Raji (cell line): Measurements from ENCODE around the gene STPG4.

Source experiments
- POLR2A ChIP-seq: IDR thresholded peaks from 2 replicates; pipeline ENCODE4 v1.6.1; 2011; ENCODE audit warnings: low read depth, low read length, control low read depth; ENCODE audit not compliant: insufficient read depth

STPG4 gene

DNA sequence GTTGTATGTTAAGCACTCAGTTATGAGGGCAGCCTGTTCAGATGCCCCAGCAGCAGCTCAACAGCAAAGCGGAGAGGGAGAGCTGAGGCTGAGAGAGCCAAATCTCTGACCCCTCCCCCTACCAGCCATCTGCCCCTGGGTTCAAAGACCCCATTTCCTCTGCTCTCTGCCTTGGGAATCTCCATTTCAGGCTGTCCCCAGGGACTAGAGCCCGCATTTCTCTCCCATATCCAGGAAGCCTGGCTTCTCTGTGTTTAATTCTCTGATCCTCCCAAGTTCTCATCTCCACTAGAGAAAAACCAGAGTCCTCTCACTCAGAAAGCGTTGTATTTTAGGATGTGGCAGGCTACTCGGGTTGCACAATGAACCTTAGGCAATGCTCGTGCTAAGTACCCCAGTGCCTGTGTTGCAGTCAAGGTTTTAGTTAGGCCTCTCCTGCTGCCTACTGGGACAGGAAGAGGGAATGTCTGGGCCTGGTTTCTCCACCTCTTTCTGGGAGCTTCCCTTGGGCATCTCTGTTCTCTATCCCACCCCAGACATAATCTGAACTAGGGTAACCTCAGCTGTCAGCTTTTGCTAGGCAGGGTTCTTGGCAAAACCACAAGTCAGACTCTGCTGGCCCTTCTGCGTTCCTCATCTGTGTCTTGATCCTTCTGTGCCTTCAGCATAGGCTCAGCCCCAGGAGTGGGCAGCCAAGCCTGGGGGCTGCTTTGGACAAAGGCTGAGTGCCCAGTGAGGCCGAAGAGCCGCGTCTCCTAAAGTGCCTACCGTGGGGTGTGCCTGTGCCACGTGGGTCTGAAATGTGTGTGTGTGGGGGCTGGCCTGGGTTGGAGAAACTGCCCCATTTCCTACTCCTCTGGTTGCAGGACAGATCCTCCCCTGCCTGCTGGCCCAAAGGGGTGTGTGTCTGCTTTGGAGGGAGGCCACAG, 96.8 kb downstream of the STPG4 start:
- TF ChIP-seq POLR2A, result no peak

- no peak for TF ChIP-seq POLR2A
Measured at GRCh38 chr2:47057687-47058002, 97.5 kb downstream of the STPG4 start.

DNA sequence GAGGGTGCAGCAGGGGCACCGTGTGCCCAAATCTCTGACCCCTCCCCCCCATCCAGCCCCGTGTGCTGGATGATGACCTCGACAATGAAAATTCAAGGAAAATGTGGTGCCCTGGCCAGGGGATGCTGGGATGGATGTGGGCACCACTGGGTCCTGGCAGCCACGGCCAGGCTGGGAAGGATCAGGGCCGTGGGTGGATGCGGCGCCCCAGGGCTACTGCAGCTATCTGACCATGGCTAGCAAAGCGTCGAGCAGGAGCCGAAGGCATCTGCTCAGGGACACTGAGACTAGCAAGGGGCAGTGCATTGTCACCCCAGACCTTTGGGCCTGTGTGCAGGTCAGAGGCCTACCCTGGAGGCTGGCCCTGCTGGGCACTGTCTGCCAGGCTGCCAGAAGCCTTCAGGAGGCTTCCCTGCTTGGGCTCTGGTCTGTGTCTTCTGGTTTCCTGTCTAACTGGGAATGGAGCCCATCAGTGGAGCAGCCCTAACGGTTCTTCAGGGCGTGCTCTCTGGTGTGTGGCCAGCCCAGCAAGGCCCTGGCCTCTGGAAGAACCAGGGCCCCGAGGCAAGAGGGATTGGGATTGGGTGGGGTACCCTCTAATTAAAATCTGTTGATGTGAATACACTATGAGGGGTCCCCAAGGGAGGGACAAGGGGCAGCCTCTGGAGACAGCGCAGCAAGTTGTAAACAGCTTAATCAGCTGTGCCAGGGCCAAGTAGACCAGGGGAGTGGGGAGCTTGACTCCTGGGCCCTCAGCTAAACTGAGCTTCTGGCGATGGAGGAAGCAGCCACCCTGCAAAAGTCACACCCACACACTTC, 98.0 kb downstream of the STPG4 start:
- no peak for TF ChIP-seq POLR2A

GRCh38 chr2:47056374-47056773, 98.7 kb downstream of the STPG4 start:
- no peak for TF ChIP-seq POLR2A

DNA sequence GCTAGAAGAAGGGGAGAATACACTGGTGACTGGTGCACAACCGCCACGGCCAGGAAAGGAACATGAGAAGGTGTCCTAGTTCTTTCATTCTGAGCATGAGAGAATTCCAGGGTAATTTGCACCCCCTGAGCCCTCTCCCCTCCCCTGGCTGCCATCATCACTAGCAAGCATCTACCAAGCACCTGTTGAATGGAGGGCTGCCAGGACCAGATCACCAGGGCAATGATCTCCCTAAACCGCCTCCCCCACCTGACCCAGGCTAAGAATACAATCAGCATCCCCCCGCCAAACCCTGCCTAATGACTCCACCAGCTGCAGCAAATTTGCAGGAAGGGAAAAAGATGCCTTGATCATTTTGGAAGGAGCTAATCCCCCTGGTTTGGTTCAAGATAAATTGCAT, 100.2 kb downstream of the STPG4 start:
- no peak for TF ChIP-seq POLR2A

DNA sequence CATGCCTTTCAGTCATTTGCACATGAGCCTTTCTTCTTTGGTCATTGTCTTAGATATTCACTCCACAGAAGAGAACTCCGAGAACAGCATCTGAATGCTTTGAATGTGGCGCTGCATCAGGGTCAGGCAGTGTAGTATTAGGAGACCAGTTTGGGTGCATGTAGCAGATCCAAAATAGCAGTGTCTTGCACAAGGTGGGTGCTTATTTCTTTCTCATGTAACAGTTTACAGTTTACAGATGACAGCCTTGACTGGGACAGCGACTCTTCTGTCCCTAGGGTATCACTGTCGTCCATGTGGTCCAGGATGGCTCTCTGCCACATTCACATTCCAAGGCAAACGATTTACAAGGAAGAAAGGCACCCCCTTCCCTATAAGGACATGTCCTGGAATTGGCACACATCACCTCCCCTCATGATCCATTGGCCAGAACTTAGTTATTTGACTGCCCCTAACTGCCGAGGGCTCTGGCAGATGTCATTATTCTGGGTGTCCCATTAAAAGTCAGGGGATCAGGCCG, 101.0 kb downstream of the STPG4 start:
- TF ChIP-seq POLR2A, result no peak

GRCh38 chr2:47052847-47053246, 102.3 kb downstream of the STPG4 start:
- no peak for TF ChIP-seq POLR2A

DNA sequence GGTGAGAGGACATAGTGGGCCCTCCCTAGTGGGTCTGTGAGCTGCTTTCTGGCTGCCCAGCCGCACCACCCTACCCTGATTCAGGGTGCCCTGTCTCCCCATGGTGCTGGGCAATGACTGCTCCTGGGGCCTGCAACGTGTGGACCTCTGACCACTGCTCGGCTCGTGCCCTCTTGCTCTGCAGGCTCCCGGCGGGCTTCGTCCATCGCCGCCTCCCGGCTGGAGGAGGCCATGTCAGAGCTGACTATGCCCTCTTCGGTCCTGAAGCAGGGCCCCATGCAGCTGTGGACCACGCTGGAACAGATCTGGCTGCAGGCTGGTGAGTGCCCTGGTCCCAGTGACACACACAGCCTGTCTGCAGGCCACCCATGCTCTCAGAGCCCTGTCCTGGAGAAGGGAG, 103.5 kb downstream of the STPG4 start:
- TF ChIP-seq POLR2A, result no peak

- no peak for TF ChIP-seq POLR2A
Measured at GRCh38 chr2:47050762-47051161, 104.3 kb downstream of the STPG4 start.

DNA sequence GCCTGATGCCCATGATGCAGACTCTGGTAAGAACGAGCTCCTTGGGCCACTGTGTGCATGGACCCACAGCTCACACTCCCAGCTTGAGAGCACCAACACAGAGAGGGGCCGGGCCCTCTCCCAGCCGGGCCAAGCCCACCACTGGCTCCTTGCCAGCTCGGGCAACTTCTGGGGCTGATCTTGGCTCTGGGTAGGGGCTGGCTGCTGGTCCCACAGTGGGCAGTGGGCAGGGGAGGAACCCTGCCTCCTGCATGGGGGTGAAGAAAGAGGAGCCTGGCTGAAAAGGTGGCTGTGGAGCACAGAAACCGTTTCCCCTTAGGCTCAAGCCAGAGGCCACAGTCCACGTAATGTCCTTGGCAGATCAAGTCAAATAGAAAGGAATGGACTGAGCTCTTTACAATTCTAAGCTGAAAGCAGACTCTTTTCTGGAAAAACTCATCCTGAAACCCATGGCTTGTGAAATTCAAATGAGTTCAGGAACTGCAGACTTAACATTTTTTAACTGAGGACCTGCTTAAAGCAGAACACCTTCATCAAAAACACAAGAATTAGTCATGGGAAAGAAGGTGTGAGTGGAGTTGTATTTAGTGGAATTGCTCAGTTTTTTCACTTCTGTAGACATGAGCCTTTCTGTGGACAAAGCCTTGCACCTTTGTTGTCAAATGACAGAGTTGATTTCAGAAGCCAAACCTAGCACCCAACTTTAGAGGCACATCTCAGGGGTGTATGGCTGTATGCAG, 104.9 kb downstream of the STPG4 start:
- TF ChIP-seq POLR2A, result no peak

- no peak for TF ChIP-seq POLR2A
Measured at GRCh38 chr2:47049502-47049901, 105.6 kb downstream of the STPG4 start.

DNA sequence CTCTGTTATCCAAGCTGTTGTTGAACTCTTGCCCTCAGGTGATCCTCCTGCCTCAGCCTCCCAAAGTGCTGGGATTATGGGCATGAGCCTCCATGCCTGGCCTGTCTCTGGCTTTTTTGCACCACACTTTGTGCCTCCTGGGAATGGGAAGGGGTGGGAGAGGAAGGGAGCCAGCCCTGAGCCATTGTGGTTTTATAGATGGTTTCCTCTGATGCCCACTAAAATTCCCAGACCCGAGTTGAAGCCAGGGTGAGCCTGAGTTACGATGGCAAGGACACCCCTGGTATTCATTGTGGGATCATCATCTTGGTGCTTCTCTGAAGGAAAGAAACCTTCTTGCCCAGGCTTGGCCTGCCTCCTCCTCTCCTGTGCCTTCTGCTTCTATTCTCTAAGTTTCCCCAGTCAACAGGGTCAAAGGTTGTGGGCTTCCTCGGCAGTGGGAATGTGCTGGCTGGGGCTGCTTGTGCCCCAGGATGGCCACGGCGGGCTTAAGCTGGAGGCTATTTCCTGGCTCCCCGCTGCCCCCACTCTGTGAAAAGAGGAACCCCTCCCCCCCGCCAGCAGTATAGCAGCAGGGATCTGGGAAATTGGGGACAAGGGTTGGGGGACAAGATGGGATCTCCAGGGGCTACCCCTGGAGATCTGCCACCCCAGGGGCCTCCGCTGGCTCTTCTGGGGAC, 106.2 kb downstream of the STPG4 start:
- no peak for TF ChIP-seq POLR2A

DNA sequence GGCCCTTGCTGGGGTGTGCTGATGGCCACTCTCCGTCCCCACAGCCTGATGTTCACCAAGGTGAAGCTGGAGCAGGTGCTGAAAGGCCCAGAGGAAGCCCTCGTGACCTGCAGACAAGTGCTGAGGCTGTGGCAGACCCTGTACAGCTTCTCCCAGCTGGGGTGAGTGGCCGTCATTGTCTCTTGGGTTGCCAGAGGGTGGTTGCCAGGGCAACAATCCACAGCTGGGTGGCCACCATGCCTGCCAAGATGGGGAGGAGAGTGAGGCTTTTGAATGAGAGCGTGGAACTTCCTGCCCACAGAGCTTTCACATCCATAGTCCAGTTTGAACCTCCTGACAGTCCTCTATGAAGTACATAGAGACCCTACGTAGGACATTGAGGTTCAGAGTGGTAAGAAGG, 108.8 kb downstream of the STPG4 start:
- no peak for TF ChIP-seq POLR2A

GRCh38 chr2:47043891-47044239, 111.2 kb downstream of the STPG4 start:
- no peak for TF ChIP-seq POLR2A

GRCh38 chr2:47043142-47043890, 111.8 kb downstream of the STPG4 start:
- TF ChIP-seq POLR2A, result no peak
